OCI-LY7 (cell line): Measurements from ENCODE around the gene ELAVL3. TPM values are rescaled to one million over a fixed set of nuclear protein-coding genes. Genes with fewer than 3 reads are reported as not detected.

ENCODE experiments used
- BruUV-seq: library from RNA; stranded (reverse); fragments of 400-500 nt; replicated peaks from 2 replicates; lab custom pipeline; 2021; lab: Mats Ljungman, UMichigan
- CTCF ChIA-PET: fragments of 300-600 bp; sonication (Branson Sonifier 250); formaldehyde crosslinking; loops from one replicate; lab custom pipeline; 2022; ENCODE audit warnings: antibody characterized with exemption; ENCODE audit not compliant: unreplicated experiment; lab: Charles Lee
- POLR2A ChIA-PET: fragments of 300-600 bp; sonication (Branson Sonifier 250); formaldehyde crosslinking; loops from one replicate; lab custom pipeline; 2022; ENCODE audit warnings: antibody characterized with exemption; lab: Charles Lee
- DNase-seq: peaks from one replicate; pipeline ENCODE4 v3.0.0-alpha.2; 2015; ENCODE audit warnings: low spot score
- H2AFZ ChIP-seq: fragments of 200-600 bp; sonication (generic), shearing (Covaris generic); 2 replicates; pipeline ENCODE4 v1.6.1; 2014; ENCODE audit warnings: mild to moderate bottlenecking, antibody characterized with exemption, low read length, moderate library complexity
- H3K27ac ChIP-seq: fragments of 200-600 bp; sonication (generic); 2 replicates; pipeline ENCODE4 v1.5.1; 2014; ENCODE audit warnings: mixed run types, low read depth, mild to moderate bottlenecking, moderate library complexity, low read length, inconsistent platforms; ENCODE audit not compliant: poor library complexity, severe bottlenecking
- H3K36me3 ChIP-seq: fragments of 200-600 bp; sonication (generic); 2 replicates; pipeline ENCODE4 v1.6.1; 2014; ENCODE audit warnings: mild to moderate bottlenecking, antibody characterized with exemption, low read length, moderate library complexity, mixed read lengths; ENCODE audit not compliant: insufficient read depth
- H3K4me1 ChIP-seq: fragments of 200-600 bp; sonication (generic); 2 replicates; pipeline ENCODE4 v1.5.1; 2014; ENCODE audit warnings: mild to moderate bottlenecking, low read length; ENCODE audit not compliant: insufficient read depth, poor library complexity, severe bottlenecking
- H3K4me2 ChIP-seq: fragments of 200-600 bp; sonication (generic); 2 replicates; pipeline ENCODE4 v1.6.1; 2014; ENCODE audit warnings: mild to moderate bottlenecking, low read length
- H3K4me3 ChIP-seq: fragments of 200-600 bp; sonication (generic); 2 replicates; pipeline ENCODE4 v1.5.1; 2014; ENCODE audit warnings: mild to moderate bottlenecking, low read depth, low read length; ENCODE audit not compliant: poor library complexity, severe bottlenecking
- H3K79me2 ChIP-seq: fragments of 200-600 bp; sonication (generic); 2 replicates; pipeline ENCODE4 v1.6.1; 2016; ENCODE audit warnings: low read depth, mild to moderate bottlenecking, low read length, moderate library complexity, mixed read lengths; ENCODE audit not compliant: insufficient read depth
- H3K9me2 ChIP-seq: fragments of 200-600 bp; sonication (generic); 2 replicates; pipeline ENCODE4 v1.6.1; 2016; ENCODE audit warnings: mild to moderate bottlenecking, low read length, mixed read lengths; ENCODE audit not compliant: insufficient read depth
- H3K9me3 ChIP-seq: fragments of 200-600 bp; sonication (generic); 2 replicates; pipeline ENCODE4 v1.6.1; 2014; ENCODE audit warnings: mild to moderate bottlenecking, mixed run types, low read length, mixed read lengths
- H4K20me1 ChIP-seq: fragments of 200-600 bp; sonication (generic); 2 replicates; pipeline ENCODE4 v1.6.1; 2014; ENCODE audit warnings: mild to moderate bottlenecking, antibody characterized with exemption, low read length, moderate library complexity, mixed read lengths; ENCODE audit not compliant: insufficient read depth
- EZH2phosphoT487 ChIP-seq: fragments of 200-600 bp; sonication (generic); IDR thresholded peaks from 2 replicates; pipeline ENCODE4 v1.6.1; 2018; ENCODE audit warnings: low read depth, borderline replicate concordance, mild to moderate bottlenecking, mixed run types, antibody characterized with exemption, low read length, moderate library complexity, mixed read lengths
- intact Hi-C: fragments of 100-400 bp; cut with micrococcal nuclease; formaldehyde crosslinking; loops from one replicate; pipeline ENCODE4 v1.10.0; 2022; ENCODE audit not compliant: unreplicated experiment
- total RNA-seq, 2 experiments: library from RNA; depleted of rRNA in 1 of 2; stranded (reverse); fragments of >200 nt in 1 of 2; shearing (Covaris generic) in 1 of 2; gene quantifications; 2 replicates each; pipeline ENCODE4 v1.2.3, GENCODE V29; 2014 to 2022
- TF ChIP-seq, protein P1 (sequence below): fragments of 200-600 bp; sonication (generic); conservative IDR thresholded peaks from 2 replicates; pipeline ENCODE4 v1.5.1; 2014; ENCODE audit warnings: mild to moderate bottlenecking, antibody characterized with exemption, low read length, moderate library complexity, mixed read lengths

The ELAVL3 gene
- total RNA-seq, 2 experiments from 2014 or later = 0.30 to 0.95 TPM

DNA sequence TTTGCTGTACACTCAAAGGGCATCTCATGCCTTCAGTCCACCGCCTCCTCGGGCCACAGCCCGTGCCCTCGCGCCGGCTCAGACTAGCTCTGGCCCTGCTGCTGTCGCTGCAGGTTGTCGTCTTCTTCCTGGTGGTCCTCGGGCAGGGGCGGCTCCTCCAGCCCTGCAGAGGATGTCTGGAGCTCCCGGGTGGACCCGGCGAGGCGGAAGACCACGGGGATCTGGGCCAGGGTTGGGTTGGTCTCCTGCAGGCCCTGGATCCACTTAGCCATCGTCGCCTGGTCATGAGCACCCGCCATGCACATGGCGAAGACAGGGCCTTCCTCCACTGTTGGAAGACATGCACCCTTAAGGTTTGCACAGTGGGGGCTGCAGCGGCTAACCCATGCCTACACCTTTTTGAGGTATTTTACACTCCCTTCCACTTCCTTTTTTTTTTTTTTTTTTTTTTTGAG is 25.3 kb upstream of the ELAVL3 start:
- CTCF ChIA-PET = no interaction called here
- H3K27ac ChIP-seq = peak overlapping the region; percentile 76
- H2AFZ ChIP-seq = peak overlapping the region; percentile 60; the same call in 1 of the 2 replicates
- BruUV-seq = TSS peak; percentile 87
- TF ChIP-seq, protein P1, sequence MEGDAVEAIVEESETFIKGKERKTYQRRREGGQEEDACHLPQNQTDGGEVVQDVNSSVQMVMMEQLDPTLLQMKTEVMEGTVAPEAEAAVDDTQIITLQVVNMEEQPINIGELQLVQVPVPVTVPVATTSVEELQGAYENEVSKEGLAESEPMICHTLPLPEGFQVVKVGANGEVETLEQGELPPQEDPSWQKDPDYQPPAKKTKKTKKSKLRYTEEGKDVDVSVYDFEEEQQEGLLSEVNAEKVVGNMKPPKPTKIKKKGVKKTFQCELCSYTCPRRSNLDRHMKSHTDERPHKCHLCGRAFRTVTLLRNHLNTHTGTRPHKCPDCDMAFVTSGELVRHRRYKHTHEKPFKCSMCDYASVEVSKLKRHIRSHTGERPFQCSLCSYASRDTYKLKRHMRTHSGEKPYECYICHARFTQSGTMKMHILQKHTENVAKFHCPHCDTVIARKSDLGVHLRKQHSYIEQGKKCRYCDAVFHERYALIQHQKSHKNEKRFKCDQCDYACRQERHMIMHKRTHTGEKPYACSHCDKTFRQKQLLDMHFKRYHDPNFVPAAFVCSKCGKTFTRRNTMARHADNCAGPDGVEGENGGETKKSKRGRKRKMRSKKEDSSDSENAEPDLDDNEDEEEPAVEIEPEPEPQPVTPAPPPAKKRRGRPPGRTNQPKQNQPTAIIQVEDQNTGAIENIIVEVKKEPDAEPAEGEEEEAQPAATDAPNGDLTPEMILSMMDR = no peak
- no peak for TF ChIP-seq EZH2phosphoT487
- H3K4me2 ChIP-seq = peak overlapping the region; percentile 95
- no peaks in the 10 kb centered on the region for H3K9me3 ChIP-seq
- peaks cover 15% of the 10 kb centered on the region; the same call in 1 of the 2 replicates for H3K36me3 ChIP-seq
- peaks cover 11% of the 10 kb centered on the region; the same call in 1 of the 2 replicates for H3K79me2 ChIP-seq
- H4K20me1 ChIP-seq = no peaks in the 10 kb centered on the region
- peak overlapping the region; percentile 82 for H3K4me3 ChIP-seq
- DNase-seq = peak; percentile 68
- no peaks in the 10 kb centered on the region for H3K9me2 ChIP-seq
- intact Hi-C loops = no loop called here
- H3K4me1 ChIP-seq = peaks cover 23% of the 10 kb centered on the region
- POLR2A ChIA-PET = interaction anchor here (0.7 kb wide), 1 partner anchor 30 kb away, joined by 11 read pairs; no protein-coding TSS in a partner anchor

DNA sequence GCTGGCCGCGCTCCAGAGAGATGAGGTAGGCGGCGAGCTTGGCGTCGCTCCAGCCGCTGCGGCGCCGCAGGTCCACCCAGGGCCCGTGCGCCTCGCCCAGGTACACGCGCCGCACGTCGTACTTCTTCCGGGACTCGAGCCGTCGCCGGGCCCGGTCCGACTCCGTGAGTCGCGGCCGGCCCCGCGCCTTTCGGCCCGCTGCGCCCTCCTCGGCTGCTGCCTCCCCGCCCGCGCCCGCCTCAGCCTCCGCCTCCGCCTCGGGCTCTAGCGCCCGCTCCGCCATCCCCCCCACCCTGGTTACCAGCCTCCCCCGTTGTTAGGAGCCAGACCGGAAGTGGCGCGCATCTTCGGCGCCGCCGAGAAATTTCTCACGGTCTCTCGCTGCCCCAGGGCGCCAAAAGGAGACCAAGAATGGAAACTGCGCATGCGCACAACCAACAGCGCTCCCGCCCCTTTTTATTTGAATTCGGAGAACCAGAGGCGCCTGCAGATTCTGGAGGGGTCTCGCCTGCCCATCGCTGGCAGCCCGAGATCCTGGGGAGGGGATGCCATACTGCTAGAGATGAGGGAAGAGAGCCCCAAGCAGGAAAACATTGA is 24.8 kb upstream of the ELAVL3 start, which contains the start of gene ZNF653:
Gene ZNF653 (minus strand): TSS at position 336 of the 597 bp plus-strand sequence. CDS start 53 bp downstream, at position 283.
- Histone ChIP-seq H2AFZ (peak within 1 kb of the TSS; percentile 60; the same call in 1 of the 2 replicates), H3K9me3 (no peaks in the 10 kb centered on the region), H3K4me2 (peak within 1 kb of the TSS; percentile 95), H3K4me1 (peaks cover 23% of the 10 kb centered on the region), H3K9me2 (no peaks in the 10 kb centered on the region), H3K27ac (peak within 1 kb of the TSS; percentile 76), H3K4me3 (peak within 1 kb of the TSS; percentile 82), H4K20me1 (no peaks in the 10 kb centered on the region), H3K79me2 (peaks cover 11% of the 10 kb centered on the region; the same call in 1 of the 2 replicates), H3K36me3 (0 out of 2 replicates have a peak, but pooled peaks cover 10% of the 10 kb centered on the region)
- no TSS peak for BruUV-seq
- DNase-seq = peak; percentile 99
- TF ChIP-seq EZH2phosphoT487 = no peak
- TF ChIP-seq, protein P1 = no peak
- ChIA-PET POLR2A (no interaction called here), CTCF (no interaction called here)
- intact Hi-C loops = loop anchor here (1.0 kb wide), 1 partner anchor 23 kb away; no protein-coding TSS in a partner anchor
